ENCODE results near the gene CDCP2.

The CDCP2 gene

DNA sequence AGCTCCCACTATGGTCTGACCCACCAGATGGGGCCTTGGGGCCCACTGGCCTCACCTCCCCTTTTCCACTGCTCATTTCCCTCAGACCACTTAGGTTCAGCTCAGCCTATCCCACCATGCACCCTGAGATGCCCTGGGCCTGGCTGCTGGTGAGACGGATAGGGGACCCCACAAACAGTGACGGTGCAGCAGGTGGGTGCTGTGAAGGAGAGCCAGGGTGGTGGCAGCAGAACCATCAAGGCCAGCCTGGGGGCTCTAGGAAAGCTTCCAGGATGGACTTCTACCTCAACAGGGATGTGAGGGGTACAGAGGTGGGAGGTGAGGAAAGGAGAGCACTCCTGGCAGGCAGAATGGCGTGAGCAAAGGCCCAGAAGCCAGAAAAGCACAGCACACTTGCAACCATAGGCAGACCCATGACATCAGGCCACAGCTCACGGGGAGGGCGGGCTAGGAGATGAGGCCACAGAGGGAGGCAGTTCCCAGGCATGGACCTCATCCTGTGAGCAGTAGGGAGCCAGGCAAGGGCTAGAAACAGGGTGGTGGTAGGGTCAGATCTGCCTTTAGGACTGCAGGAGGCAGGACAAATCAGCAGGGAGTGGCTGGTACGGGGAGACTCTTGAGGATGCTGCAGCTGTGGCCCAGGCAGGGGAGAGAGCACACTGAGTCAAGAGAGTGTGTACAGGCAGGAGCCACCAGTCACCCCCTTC is 24.0 kb upstream of the CDCP2 start:
- in situ Hi-C loops (cut with HindIII; ENCODE audit: low sequenced_read_pairs): no loop called here
- TF ChIP-seq, protein P1, sequence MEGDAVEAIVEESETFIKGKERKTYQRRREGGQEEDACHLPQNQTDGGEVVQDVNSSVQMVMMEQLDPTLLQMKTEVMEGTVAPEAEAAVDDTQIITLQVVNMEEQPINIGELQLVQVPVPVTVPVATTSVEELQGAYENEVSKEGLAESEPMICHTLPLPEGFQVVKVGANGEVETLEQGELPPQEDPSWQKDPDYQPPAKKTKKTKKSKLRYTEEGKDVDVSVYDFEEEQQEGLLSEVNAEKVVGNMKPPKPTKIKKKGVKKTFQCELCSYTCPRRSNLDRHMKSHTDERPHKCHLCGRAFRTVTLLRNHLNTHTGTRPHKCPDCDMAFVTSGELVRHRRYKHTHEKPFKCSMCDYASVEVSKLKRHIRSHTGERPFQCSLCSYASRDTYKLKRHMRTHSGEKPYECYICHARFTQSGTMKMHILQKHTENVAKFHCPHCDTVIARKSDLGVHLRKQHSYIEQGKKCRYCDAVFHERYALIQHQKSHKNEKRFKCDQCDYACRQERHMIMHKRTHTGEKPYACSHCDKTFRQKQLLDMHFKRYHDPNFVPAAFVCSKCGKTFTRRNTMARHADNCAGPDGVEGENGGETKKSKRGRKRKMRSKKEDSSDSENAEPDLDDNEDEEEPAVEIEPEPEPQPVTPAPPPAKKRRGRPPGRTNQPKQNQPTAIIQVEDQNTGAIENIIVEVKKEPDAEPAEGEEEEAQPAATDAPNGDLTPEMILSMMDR (IDR thresholded peaks at IDR 0.05; ENCODE audit: low read depth, low read length, missing control alignments): no peak
- H3K4me3 ChIP-seq (ENCODE audit: low read depth, low read length): no peak overlapping the region
- DNase-seq (ENCODE audit: low read depth): no peak

DNA sequence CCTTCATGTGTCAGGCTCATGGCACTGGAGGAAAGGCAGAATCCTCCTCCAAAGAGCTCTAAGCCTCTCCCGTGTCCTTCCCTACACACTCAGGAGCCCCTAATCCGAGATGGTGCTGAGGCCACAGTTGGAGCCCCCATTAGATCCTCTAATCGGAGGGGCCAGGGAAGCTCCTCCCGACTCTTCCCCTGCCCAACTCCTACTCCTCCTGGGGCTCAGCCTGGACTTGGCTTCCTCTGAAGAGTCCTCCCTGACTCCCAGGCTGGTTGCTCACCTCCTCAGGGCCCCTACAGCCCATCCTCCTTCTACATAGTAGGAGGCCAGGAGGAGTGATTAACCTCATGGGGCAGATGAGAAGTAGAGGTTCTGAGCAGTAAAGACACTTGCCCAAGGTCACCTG is 21.3 kb upstream of the CDCP2 start:
- TF ChIP-seq, protein P1 (IDR thresholded peaks at IDR 0.05; ENCODE audit: low read depth, low read length, missing control alignments): no peak
- H3K4me3 ChIP-seq (ENCODE audit: low read depth, low read length): no peak overlapping the region
- DNase-seq (ENCODE audit: low read depth): no peak
- in situ Hi-C loops (cut with HindIII; ENCODE audit: low sequenced_read_pairs): no loop called here

DNA sequence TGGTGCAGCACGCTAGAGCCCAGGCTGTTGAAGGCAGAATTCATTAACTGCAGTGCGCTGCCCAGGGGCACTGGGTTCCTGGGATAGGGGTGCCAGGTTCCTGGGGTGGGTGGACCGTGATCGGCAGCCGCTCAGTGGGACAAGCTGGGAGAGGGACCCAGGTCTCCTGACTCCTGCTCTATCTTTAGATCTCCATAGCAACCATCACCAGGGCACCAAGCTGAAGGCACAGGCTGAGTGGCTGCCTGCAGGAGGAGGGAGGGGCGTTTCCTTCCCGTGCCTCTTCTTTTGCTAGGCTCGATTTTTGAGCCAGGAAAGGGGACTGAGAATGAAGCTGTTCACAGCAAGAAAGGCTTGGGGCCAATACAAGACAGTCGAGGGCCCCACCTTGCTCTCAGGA is 20.9 kb upstream of the CDCP2 start:
- in situ Hi-C loops (cut with HindIII; ENCODE audit: low sequenced_read_pairs): no loop called here
- TF ChIP-seq, protein P1 (IDR thresholded peaks at IDR 0.05; ENCODE audit: low read depth, low read length, missing control alignments): no peak
- DNase-seq (ENCODE audit: low read depth): no peak
- no peak overlapping the region for H3K4me3 ChIP-seq (ENCODE audit: low read depth, low read length)

DNA sequence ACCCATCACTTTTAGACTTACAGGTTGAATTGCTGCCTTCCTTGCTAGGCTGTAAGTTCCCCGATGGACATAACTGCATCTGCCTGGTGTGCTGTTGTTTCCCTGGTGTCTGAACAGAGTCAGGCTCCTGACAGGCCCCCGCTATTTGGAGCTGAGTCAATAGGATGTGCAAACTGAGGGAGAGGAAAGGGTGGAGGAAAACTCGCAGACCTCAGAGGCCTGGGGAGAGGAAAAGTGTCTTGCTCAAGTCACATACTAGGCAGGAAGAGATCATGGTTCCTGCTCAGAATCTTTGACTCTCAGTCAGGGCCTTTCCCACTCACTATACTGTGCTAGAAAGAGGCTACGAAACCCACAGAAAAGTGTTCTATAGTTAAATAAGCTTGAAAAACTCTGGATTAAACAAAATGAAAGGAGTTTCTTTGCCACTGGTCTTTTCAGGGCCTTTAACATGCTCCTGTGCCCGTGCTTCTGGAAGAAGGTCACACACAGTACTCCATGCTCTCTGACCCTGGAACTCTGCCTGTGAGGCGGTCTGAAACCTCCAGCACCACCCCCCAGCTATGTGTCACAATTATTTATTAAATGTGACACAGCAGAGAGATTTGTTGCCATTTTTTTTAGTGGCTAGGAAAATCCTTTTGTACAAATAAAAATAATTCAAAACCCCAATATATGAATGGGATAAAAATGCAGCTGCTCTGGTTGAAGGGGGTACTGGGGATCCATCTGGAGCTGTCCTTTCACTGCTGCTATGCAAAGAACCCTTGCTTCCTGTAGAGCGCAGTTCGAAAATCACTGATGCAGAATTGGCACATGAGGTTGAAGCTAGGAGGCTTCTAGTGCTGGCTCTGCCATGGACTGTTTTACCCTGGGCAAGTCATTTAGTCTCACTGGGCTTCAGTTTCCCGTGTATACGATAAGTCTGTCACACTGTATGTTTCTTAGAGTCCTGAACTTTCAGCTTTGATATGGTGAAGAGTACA is 20.1 kb upstream of the CDCP2 start:
- in situ Hi-C loops (cut with HindIII; ENCODE audit: low sequenced_read_pairs): no loop called here
- H3K4me3 ChIP-seq (ENCODE audit: low read depth, low read length): no peak overlapping the region
- DNase-seq (ENCODE audit: low read depth): no peak
- TF ChIP-seq, protein P1 (IDR thresholded peaks at IDR 0.05; ENCODE audit: low read depth, low read length, missing control alignments): no peak

DNA sequence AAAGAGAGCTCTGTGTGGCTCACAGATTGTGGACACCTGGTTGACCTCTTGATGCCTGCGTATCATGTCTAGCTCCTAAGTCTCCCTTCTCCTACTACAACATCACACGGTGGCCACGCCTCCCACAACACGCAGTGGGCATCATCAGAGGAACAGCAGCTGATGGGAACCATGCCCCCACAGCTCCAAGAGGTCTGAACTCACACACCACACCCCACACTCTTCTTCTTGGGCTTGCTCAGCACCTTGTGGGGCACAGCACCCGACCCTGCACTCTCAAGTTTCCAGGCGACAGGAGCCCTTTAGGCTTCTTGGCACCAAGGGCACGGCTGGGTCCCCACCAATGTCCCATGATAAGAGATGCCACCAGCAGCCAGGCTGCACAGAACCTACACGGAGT is 18.8 kb upstream of the CDCP2 start:
- TF ChIP-seq, protein P1 (IDR thresholded peaks at IDR 0.05; ENCODE audit: low read depth, low read length, missing control alignments): no peak
- in situ Hi-C loops (cut with HindIII; ENCODE audit: low sequenced_read_pairs): no loop called here
- no peak overlapping the region for H3K4me3 ChIP-seq (ENCODE audit: low read depth, low read length)
- DNase-seq (ENCODE audit: low read depth): no peak

DNA sequence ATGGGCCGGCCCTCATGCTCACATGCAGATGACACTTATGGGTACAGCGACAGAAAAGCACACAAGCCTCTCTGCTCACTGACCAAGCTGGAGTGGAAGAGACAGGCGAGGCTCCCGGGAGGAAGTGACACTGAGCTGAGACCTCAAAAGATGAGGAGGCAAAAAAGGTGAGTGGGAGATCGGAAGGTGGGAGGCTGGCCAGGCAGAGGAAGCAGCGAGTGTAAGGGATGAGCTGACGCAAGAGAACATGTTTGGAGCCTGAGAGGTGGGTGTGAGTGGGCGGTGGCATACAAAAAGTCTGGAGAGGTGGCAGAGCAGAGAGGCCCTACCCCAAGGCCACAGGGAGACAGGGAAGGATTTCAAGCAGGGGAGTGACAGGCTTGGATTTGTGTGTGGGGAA is 18.2 kb upstream of the CDCP2 start:
- H3K4me3 ChIP-seq (ENCODE audit: low read depth, low read length): no peak overlapping the region
- in situ Hi-C loops (cut with HindIII; ENCODE audit: low sequenced_read_pairs): no loop called here
- TF ChIP-seq, protein P1 (IDR thresholded peaks at IDR 0.05; ENCODE audit: low read depth, low read length, missing control alignments): no peak
- DNase-seq (ENCODE audit: low read depth): no peak

Measured in astrocyte of the cerebellum (primary cell).